ENCODE data around the gene SPRTN.

DNA sequence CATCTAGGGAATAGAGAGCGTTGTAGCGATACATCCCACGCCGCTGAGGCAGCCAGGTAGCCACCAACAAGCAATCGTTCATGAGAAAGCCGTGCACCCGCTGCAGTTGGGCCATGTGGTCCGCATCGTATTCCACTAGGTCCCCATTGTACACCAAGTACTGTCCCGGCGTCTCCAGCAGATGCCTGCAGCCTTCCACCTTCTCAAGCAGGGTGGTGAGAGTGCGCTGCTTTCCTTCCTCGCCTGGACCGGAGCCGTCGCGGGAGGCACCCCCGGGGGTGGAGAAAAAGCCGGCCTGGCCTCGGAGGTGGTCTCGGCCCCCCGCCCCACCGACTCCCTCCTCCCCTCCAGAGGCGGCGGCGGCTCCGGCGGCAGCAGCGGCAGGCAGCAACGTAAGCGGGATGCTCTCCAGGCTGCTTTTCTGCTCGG is 1.0 kb upstream of the SPRTN start:
- TF ChIP-seq, protein P1, sequence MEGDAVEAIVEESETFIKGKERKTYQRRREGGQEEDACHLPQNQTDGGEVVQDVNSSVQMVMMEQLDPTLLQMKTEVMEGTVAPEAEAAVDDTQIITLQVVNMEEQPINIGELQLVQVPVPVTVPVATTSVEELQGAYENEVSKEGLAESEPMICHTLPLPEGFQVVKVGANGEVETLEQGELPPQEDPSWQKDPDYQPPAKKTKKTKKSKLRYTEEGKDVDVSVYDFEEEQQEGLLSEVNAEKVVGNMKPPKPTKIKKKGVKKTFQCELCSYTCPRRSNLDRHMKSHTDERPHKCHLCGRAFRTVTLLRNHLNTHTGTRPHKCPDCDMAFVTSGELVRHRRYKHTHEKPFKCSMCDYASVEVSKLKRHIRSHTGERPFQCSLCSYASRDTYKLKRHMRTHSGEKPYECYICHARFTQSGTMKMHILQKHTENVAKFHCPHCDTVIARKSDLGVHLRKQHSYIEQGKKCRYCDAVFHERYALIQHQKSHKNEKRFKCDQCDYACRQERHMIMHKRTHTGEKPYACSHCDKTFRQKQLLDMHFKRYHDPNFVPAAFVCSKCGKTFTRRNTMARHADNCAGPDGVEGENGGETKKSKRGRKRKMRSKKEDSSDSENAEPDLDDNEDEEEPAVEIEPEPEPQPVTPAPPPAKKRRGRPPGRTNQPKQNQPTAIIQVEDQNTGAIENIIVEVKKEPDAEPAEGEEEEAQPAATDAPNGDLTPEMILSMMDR (IDR thresholded peaks at IDR 0.05): no peak
- TF ChIP-seq POLR2A (IDR thresholded peaks at IDR 0.05): no peak

Measured in right lobe of liver (tissue), 4 donors.